H9 (cell line): Measurements from ENCODE around the gene PIP5K1C. TPM values are rescaled to one million over a fixed set of nuclear protein-coding genes. Genes with fewer than 3 reads are reported as not detected.

Experiments
- DNase-seq: peaks from one replicate; pipeline ENCODE4 v3.0.0-alpha.2; 2017
- H2AFZ ChIP-seq: one replicate; pipeline ENCODE4 v1.6.1; 2013; ENCODE audit warnings: mild to moderate bottlenecking, low read length, control low read depth, moderate library complexity
- H2AK5ac ChIP-seq: 2 replicates; pipeline ENCODE4 v1.6.1; 2013; ENCODE audit warnings: low read length, control low read depth, mixed read lengths; ENCODE audit not compliant: insufficient read length
- H2BK120ac ChIP-seq: one replicate; pipeline ENCODE4 v1.6.1; 2013; ENCODE audit warnings: low read depth, mild to moderate bottlenecking, low read length, control low read depth, inconsistent platforms; ENCODE audit not compliant: poor library complexity, severe bottlenecking
- H2BK12ac ChIP-seq: 2 replicates; pipeline ENCODE4 v1.6.1; 2013; ENCODE audit warnings: low read length, control low read depth, mixed read lengths, low read depth; ENCODE audit not compliant: insufficient read length
- H2BK15ac ChIP-seq: 2 replicates; pipeline ENCODE4 v1.6.1; 2013; ENCODE audit warnings: low read depth, low read length, control low read depth
- H2BK20ac ChIP-seq: one replicate; pipeline ENCODE4 v1.6.1; 2013; ENCODE audit warnings: low read depth, mild to moderate bottlenecking, low read length, control low read depth, inconsistent platforms; ENCODE audit not compliant: poor library complexity, severe bottlenecking
- H2BK5ac ChIP-seq: 2 replicates; pipeline ENCODE4 v1.6.1; 2013; ENCODE audit warnings: low read length, control low read depth, mixed read lengths; ENCODE audit not compliant: insufficient read length
- H3K14ac ChIP-seq: 2 replicates; pipeline ENCODE4 v1.6.1; 2013; ENCODE audit warnings: low read length, control low read depth; ENCODE audit not compliant: insufficient read depth
- H3K18ac ChIP-seq: 2 replicates; pipeline ENCODE4 v1.6.1; 2013; ENCODE audit warnings: low read depth, mild to moderate bottlenecking, mixed read lengths, low read length, control low read depth; ENCODE audit not compliant: insufficient read length
- H3K23ac ChIP-seq: 2 replicates; pipeline ENCODE4 v1.6.1; 2013; ENCODE audit warnings: low read length, control low read depth, mixed read lengths, low read depth; ENCODE audit not compliant: insufficient read length
- H3K23me2 ChIP-seq: 2 replicates; pipeline ENCODE4 v1.6.1; 2013; ENCODE audit warnings: low read depth, mild to moderate bottlenecking, mixed read lengths, low read length, control low read depth; ENCODE audit not compliant: insufficient read length, poor library complexity, severe bottlenecking
- H3K27ac ChIP-seq: 2 replicates; pipeline ENCODE4 v1.5.1; 2013; ENCODE audit warnings: low read length, control low read depth, mixed read lengths, low read depth; ENCODE audit not compliant: insufficient read length
- H3K27me3 ChIP-seq: 2 replicates; pipeline ENCODE4 v1.6.1; 2013; ENCODE audit warnings: low read length, control low read depth, inconsistent platforms; ENCODE audit not compliant: insufficient read depth
- H3K4ac ChIP-seq: 2 replicates; pipeline ENCODE4 v1.6.1; 2013; ENCODE audit warnings: low read depth, mild to moderate bottlenecking, control low read depth, inconsistent platforms, low read length, moderate library complexity
- H3K4me1 ChIP-seq: 2 replicates; pipeline ENCODE4 v1.6.1; 2013; ENCODE audit warnings: low read length, control low read depth, inconsistent platforms; ENCODE audit not compliant: insufficient read depth
- H3K4me2 ChIP-seq: 2 replicates; pipeline ENCODE4 v1.6.1; 2013; ENCODE audit warnings: low read length, control low read depth, mixed read lengths; ENCODE audit not compliant: insufficient read length, insufficient read depth
- H3K56ac ChIP-seq: 2 replicates; pipeline ENCODE4 v1.6.1; 2013; ENCODE audit warnings: low read depth, mild to moderate bottlenecking, mixed read lengths, low read length, control low read depth; ENCODE audit not compliant: insufficient read length
- H3K79me1 ChIP-seq: 2 replicates; pipeline ENCODE4 v1.6.1; 2013; ENCODE audit warnings: low read depth, mild to moderate bottlenecking, moderate library complexity, low read length, control low read depth, inconsistent platforms; ENCODE audit not compliant: insufficient read depth, poor library complexity, severe bottlenecking
- H3K79me2 ChIP-seq: 2 replicates; pipeline ENCODE4 v1.6.1; 2013; ENCODE audit warnings: low read length, control low read depth, inconsistent platforms; ENCODE audit not compliant: insufficient read depth
- H3K9ac ChIP-seq: 2 replicates; pipeline ENCODE4 v1.6.1; 2013; ENCODE audit warnings: low read length, control low read depth, mixed read lengths; ENCODE audit not compliant: insufficient read length; ENCODE audit errors: extremely low read depth
- H3K9me3 ChIP-seq: one replicate; pipeline ENCODE4 v1.6.1; 2013; ENCODE audit warnings: low read depth, low read length, inconsistent platforms; ENCODE audit not compliant: control insufficient read depth
- H3T11ph ChIP-seq: one replicate; pipeline ENCODE4 v1.6.1; 2013; ENCODE audit warnings: mild to moderate bottlenecking, low read length, control low read depth, inconsistent platforms
- H4K20me1 ChIP-seq: one replicate; pipeline ENCODE4 v1.6.1; 2013; ENCODE audit not compliant: control insufficient read depth, insufficient read length, insufficient read depth
- H4K5ac ChIP-seq: 2 replicates; pipeline ENCODE4 v1.6.1; 2013; ENCODE audit warnings: low read depth, mild to moderate bottlenecking, mixed read lengths, low read length, control low read depth; ENCODE audit not compliant: insufficient read length
- H4K8ac ChIP-seq: replicated peaks from 2 replicates; pipeline ENCODE4 v1.6.1; 2013; ENCODE audit warnings: low read length, control low read depth, mixed read lengths, low read depth; ENCODE audit not compliant: insufficient read length
- H4K91ac ChIP-seq: 2 replicates; pipeline ENCODE4 v1.6.1; 2013; ENCODE audit warnings: low read depth, mild to moderate bottlenecking, moderate library complexity, mixed read lengths, low read length, control low read depth; ENCODE audit not compliant: insufficient read length
- H3K27ac Mint-ChIP-seq, 3 experiments: 2 replicates in 2 of 3; 3 replicates in 1 of 3; pipeline ENCODE4 v1.8.0; 2020 to 2021; ENCODE audit warnings: mixed read lengths in 3 of 3, mild to moderate bottlenecking in 1 of 3, moderate library complexity in 1 of 3
- H3K27me3 Mint-ChIP-seq: 2 replicates; pipeline ENCODE4 v1.8.0; 2021; ENCODE audit warnings: low read depth, mild to moderate bottlenecking, moderate library complexity, mixed read lengths
- H3K36me3 Mint-ChIP-seq, 3 experiments: 2 replicates in 2 of 3; 3 replicates in 1 of 3; pipeline ENCODE4 v1.8.0; 2020 to 2021; ENCODE audit warnings: low read depth in 3 of 3, mixed read lengths in 3 of 3; ENCODE audit not compliant: insufficient read depth in 1 of 3
- H3K4me1 Mint-ChIP-seq, 2 experiments: 2 replicates each; pipeline ENCODE4 v1.8.0; 2020; ENCODE audit warnings: mixed read lengths in 2 of 2
- H3K4me3 Mint-ChIP-seq, 2 experiments: 2 replicates in 1 of 2; 3 replicates in 1 of 2; pipeline ENCODE4 v1.8.0; 2020 to 2021; ENCODE audit warnings: mild to moderate bottlenecking in 2 of 2, mixed read lengths in 2 of 2, moderate library complexity in 1 of 2
- H3K9me3 Mint-ChIP-seq, 2 experiments: 2 replicates in 1 of 2; 3 replicates in 1 of 2; pipeline ENCODE4 v1.8.0; 2020; ENCODE audit warnings: mild to moderate bottlenecking in 2 of 2, mixed read lengths in 2 of 2, moderate library complexity in 1 of 2
- WGBS: extraction: QIAGEN DNeasy Blood & Tissue Kit; methylation state at CpG from one replicate; pipeline ENCODE4 v1.1.7; 2013; ENCODE audit warnings: missing lambda C conversion rate, low lambda C conversion rate, mixed read lengths; ENCODE audit not compliant: insufficient read length; ENCODE audit errors: extremely low coverage; 5-methylcytosine and 5-hydroxymethylcytosine counted together
- total RNA-seq: library from RNA; stranded (reverse); gene quantifications from 2 replicates; pipeline ENCODE4 v1.2.1, GENCODE V29; 2021
- TF ChIP-seq, protein P1 (sequence below): fragments of 200-600 bp; sonication (generic); conservative IDR thresholded peaks from 3 replicates; pipeline ENCODE4 v1.8.0; 2021; ENCODE audit warnings: antibody characterized with exemption, mild to moderate bottlenecking

The PIP5K1C gene
- total RNA-seq, 1 experiment from 2014 or later, result 41.7 TPM

DNA sequence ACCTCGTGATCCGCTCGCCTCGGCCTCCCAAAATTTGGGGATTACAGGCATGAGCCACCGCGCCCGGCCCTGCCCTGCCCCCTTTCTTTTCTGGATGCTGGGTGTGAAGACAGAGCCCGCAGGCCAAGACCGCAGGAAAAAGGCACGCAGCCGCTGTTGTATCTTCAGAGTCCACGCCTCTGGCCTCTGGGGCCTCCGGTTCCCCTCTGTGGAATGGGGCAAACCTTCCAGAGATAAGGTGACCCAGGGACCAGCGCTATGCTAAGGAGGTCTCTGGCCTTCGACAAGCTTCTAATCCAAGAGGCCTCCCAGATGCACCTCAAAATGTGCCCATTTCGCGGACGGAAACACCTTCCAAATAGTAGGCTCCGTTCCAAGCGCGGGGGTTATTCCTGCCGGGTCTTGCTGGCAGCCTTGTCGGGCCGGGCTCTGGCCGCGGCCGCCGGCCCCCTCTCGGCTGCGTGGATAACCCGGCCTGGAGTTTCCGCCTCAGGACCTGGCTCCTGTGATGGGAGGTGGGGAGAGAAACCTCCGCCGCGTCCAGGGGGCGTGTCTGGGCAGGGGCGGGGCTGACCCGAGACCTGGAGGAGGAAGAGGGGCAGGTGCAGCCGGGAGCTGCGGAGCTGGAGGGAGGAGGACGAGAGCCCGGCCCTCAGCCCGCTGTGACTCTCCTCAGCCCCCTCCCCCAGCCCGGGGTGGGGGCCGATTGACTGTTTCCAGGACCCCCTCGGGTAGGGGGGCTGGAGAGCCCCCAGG lies 21.0 kb upstream of the PIP5K1C start:
- no peak overlapping the region for H2BK15ac ChIP-seq
- H3K9ac ChIP-seq, result no peak overlapping the region
- H3K23ac ChIP-seq, result no peak overlapping the region
- no peak overlapping the region for H3K27ac ChIP-seq
- DNase-seq, result peak; percentile 98
- H2BK20ac ChIP-seq, result no peak overlapping the region
- H2AFZ ChIP-seq, result no peak overlapping the region
- peak overlapping the region; percentile 71 to 87 for H3K4me3 Mint-ChIP-seq
- TF ChIP-seq, protein P1, sequence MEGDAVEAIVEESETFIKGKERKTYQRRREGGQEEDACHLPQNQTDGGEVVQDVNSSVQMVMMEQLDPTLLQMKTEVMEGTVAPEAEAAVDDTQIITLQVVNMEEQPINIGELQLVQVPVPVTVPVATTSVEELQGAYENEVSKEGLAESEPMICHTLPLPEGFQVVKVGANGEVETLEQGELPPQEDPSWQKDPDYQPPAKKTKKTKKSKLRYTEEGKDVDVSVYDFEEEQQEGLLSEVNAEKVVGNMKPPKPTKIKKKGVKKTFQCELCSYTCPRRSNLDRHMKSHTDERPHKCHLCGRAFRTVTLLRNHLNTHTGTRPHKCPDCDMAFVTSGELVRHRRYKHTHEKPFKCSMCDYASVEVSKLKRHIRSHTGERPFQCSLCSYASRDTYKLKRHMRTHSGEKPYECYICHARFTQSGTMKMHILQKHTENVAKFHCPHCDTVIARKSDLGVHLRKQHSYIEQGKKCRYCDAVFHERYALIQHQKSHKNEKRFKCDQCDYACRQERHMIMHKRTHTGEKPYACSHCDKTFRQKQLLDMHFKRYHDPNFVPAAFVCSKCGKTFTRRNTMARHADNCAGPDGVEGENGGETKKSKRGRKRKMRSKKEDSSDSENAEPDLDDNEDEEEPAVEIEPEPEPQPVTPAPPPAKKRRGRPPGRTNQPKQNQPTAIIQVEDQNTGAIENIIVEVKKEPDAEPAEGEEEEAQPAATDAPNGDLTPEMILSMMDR, result no peak
- H3K79me1 ChIP-seq, result no peaks in the 10 kb centered on the region
- H2BK5ac ChIP-seq, result no peak overlapping the region
- H3K4ac ChIP-seq, result no peak overlapping the region
- H3K56ac ChIP-seq, result no peak overlapping the region
- H3K27me3 ChIP-seq, result no peaks in the 10 kb centered on the region
- peaks cover 3% of the 10 kb centered on the region for H3K27me3 Mint-ChIP-seq
- no peak overlapping the region for H3K18ac ChIP-seq
- H4K91ac ChIP-seq, result no peak overlapping the region
- peak overlapping the region; percentile 92 for H3K4me2 ChIP-seq
- no peak overlapping the region for H2BK12ac ChIP-seq
- no peak overlapping the region for H4K5ac ChIP-seq
- no peak overlapping the region for H3T11ph ChIP-seq
- no peak overlapping the region for H4K8ac ChIP-seq
- no peaks in the 10 kb centered on the region for H3K79me2 ChIP-seq
- peaks cover 10% of the 10 kb centered on the region for H3K23me2 ChIP-seq
- H3K14ac ChIP-seq, result no peak overlapping the region
- no peaks in the 10 kb centered on the region for H3K9me3 ChIP-seq
- H2AK5ac ChIP-seq, result no peak overlapping the region
- no peaks in the 10 kb centered on the region; the same call in 1 of the 2 replicates for H3K4me1 ChIP-seq
- WGBS, result no CpG with 5 or more reads among the region's 46 CpGs
- H4K20me1 ChIP-seq, result no peaks in the 10 kb centered on the region
- no peaks in the 10 kb centered on the region for H3K36me3 Mint-ChIP-seq
- H3K9me3 Mint-ChIP-seq, result no peaks in the 10 kb centered on the region; a peak in 1 of 5 replicates
- H2BK120ac ChIP-seq, result no peak overlapping the region
- no peak overlapping the region for H3K27ac Mint-ChIP-seq
- peaks cover 16 to 43% of the 10 kb centered on the region in 2 experiments for H3K4me1 Mint-ChIP-seq
